ENCODE data around the gene RABGGTA. TPM values are rescaled to one million over a fixed set of nuclear protein-coding genes. Genes with fewer than 3 reads are reported as not detected.
"Not testable (repeated sequence)": the region's sequence is repeated elsewhere in the genome, so short reads cannot be mapped to it uniquely, and the experiment has no call there.

RABGGTA gene
- total RNA-seq, 1 donor from 2014 or later = 10.7 TPM

DNA sequence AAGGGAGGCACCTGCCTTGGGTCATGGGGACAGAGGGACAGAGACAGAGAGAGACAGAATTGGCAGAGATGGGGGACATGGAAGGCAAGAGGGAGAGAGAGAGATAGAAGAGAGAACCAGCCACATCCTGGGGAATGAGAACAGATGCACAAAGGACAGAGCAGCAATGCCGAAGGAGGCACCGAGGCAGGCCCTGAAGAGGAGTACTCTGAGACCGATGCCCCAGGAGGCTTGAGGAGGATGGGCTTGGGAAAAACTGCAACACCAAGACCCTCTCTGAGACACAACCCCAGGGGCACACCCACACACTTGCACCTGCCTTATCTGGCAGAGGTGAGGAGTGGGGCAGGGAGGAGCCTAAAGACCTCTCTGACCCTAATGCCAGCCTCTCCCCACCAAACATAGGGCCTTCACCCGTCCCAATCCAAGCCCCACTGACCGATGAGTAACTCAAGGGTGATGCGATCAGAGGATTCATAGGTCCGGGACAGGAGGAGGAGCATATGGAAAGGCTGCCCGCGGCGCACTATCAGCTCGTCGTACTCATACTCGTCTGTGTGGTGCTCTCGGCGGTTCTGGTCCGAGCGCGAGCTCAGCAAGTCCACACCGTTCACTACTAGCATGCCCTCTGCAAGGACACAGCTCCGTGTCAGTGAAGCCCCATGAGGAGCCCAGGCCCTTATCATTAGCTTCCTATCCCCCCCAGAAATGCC, 10.0 kb downstream of the RABGGTA start:
- no peak for DNase-seq (ENCODE audit: low read depth in 2 of 2)

DNA sequence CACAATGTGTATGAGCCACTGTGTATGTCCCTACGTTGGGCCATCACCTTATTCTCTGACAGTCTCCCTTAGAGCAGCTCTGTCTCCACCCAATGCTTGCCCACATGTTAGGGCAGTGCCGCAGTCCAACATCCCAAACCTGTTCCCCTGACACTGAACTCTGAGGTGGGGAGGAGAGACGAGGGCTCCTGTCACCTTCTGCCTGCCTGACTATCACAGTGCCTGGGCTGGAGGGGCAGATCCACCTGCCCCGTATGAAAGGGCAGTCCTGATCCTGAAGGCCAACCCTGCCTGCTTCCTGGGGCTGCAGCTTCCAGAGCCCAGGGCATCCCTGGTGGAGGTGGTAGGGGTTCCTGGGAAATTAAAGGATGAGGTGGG, 10.6 kb downstream of the RABGGTA start:
- DNase-seq (ENCODE audit: low read depth in 2 of 2) = no peak

DNA sequence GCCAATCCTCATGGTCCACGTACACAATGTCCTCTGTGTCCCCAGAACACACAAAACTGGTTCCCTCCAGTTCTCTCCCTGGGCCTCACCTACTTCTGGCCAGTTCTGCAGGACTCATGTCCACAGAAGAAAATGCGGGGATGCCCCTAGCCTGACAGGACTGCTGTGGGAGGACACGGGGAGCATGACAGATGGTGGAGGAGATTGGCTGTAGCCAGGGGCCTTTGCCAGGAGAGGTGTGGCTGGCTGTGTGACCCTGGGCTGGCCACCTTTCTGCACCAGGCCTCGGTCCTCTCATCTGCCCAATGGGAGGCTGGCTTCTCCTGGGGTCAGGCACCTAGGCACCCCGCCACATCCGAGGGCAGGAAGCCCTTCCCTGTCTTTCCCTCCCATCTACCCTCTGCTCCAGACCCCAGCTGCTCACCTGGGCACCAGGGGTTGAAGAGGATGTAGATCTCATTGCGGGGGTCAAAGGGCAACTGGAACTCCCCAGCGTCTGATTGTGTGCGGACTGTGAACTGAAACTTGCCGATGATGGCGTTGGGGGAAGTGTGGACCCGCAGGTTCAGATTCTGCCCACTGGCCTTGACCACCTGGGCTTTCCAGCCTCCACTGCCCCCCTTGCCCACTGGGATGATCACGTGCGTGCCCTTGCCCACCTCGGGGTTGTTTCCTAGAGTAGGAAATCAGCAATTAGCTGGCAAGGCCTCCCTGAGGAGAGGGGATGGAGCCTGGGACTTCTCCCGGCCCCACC, 11.2 kb downstream of the RABGGTA start:
- DNase-seq (ENCODE audit: low read depth in 2 of 2) = no peak

DNA sequence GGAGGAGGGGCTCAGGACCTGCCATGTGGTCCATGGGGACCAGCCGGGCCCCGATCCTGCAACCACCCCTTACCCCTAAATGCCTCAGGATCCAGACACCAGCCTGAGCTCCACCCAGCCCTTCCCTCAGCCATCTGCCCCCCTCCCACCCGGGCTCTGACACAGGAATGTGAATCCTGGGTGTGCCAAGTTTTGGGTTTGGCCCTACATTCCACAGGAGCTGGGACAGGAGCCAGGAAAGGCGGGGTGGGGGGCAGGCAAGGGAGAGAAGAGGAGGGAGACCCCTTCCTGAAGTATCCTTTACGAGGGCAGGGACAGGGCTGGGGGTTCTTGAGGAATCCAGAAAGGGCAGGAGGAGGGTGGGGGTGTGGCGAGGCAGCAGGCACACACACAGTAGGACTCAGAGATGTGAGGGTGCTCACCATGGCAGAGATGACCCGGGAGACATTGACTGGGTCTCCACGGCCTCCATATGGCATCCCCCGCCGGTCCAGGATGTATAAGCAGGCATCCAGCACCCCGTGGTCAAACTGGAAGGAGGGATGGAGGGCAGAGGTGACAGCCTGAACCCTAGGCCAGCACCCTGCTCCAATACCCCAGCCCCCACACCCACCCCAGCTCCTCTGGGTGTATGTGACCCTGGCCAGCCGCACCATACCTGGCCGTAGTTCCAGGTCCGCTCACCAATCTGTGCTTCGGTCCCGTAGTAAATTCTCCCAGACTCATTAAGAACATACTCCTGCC, 11.9 kb downstream of the RABGGTA start:
- DNase-seq (ENCODE audit: low read depth in 2 of 2) = no peak

DNA sequence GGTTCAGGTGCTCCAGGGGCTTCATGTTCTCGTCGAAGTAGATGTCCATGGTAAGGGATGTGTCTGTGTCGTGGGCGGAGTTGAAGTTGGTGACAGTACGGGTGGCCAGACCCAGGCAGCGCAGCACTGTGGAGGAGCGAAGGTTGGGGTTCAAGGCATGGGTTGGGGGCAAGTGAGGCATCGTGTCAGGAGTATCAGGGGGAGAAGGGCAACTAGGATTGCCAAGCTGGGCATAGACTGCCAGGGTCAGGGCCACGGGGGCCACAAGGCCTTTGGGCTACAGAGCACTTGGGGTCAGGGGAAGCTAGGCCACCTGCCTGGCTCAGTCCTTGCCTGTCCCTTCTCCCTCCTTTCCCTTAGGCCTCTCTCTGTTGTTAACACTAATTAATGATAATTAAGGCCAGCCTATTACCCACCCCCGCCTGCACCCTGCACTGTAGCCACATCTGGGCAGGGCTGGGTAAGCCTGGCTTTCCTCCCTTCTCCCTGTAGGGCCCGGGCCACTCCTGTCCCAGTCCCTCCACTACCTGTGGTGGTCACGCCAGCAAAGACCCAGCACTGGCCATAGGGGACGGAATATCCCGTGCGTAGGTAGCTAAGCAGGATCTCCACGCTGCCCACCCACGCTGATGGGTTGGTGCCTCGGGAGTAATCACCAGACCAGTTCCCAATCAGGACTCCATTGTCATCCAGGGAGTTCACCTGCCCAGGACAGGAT, 12.7 kb downstream of the RABGGTA start:
- DNase-seq (ENCODE audit: low read depth in 2 of 2) = no peak

DNA sequence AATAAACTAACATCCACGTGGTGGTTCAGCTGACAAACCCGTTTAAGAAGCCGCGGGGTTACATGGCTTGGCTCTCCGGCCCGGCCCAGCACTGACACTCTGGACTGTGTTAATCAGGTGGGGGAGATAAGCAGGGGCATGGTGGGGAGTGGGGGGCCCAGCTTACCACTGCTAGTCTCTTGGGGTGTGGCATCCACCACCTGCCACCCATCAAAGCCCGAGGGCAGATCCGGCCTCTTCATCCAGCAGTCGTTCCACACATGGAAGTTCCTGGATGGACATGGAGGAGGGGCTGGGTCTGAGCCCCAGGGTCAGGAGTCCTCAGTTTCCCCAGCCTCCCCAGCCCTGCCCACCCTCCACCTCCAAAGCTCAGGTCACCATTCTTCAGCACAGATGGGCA, 13.3 kb downstream of the RABGGTA start:
- no peak for DNase-seq (ENCODE audit: low read depth in 2 of 2)

DNA sequence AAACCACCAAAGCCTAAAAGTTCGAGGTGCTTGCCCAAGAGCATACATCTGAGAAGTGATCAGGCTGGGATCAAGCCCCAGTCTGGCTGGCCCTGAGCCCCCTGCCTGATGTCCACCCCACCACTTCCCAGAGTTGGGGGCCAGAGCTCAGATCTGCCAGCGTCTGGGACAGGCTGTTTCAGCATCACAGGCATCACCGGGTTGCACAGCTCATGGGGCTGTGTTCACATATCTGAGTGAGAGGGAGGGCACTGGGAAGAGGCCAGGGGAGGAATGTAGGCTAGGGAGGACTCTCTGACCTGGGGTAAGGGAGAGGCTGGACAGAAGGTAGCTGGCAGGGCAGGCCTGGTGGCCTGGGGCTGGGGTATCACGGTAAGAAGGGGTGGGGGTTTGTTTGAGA, 14.4 kb downstream of the RABGGTA start:
- no peak for DNase-seq (ENCODE audit: low read depth in 2 of 2)

DNA sequence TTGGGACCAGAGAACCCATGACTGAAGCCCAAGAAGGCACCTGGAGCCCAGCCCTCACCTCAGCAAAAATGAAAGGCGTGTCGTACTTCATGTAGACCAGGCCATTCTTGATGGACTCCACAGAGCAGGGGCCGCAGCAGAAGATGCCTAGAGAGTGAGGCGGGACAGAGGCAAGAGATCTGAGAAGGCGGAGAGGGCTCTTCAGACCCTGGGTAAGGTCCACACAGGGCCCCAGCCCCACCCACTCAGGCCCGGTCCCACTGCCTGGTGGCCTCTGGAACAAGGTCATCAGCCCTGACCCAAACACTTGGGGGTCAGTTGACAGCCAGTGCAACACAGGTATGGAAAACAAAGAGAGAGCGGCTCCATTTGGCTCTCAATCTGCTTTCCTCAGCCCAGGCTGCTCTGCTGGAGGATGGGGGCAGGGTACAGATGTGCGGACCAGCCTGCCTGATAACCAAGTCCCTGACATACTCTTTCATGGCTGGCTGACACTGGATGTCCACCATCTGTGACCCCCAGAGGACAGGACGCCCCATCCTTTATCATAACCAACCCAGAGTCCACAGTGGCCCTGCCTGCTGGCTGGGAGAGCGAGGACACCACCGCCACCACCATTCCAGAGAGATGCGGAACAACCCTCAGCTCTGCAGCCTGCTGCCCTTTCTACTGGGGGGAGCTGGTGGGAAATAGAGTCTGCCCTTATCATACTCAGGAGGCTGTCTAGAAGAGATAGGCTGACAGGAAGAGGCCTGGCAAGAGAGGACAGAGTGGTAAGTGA, 15.3 kb downstream of the RABGGTA start:
- no peak for DNase-seq (ENCODE audit: low read depth in 2 of 2)

DNA sequence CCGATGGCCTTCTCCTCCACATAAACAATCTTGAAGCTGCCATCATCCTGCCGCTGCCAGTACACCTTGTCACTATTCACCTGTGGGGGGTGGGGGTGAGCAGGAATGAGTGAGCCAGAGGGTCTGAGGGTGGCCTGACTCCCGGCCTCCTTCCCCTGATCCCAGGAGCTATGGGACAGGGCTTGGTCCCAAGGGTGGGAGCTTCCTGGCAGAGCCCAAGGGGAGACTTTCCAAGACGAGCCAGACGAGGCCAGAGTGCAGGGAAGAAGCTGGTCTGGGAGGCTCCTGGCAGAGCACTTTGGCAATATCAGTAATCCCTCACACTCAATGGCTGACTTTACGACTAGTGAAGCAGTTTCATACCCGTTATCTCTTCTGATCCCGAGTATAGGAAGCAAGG, 16.0 kb downstream of the RABGGTA start:
- no peak for DNase-seq (ENCODE audit: low read depth in 2 of 2)

DNA sequence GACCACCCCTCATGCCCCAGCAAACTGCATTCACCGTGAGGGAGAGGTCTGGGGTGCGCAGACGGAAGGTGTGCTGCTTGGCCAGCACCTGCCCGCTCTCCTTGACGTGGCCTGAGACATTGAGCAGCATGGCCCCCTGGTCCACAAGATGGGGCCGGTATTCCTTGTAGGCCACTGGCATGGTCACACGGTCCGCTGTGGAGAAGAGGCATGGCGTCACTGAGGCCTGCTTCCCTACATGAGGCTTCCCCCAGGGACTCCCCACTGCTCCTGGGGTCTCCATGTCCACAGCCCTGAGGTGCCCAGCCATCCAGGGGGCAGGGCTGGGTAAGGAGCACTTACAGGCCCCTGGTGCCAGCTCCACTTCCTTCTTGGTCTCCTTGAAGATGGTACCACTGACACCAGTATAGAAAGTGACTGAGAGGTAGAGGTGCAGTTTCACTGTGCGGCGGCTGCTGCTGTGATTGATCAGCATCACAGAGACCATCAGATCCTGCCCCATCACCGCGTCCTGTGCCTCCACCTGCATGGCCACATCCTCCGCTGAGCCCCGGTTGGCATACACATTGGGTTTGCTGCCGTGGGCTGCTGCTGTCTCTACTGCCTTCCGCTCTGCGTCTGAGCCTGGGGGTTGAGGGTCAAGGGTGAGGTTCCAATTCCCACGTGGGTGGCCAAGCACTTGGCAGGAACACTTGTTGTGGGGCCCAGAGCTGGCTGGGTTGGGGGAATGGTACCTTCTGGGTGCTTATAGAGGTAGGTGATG, 16.6 kb downstream of the RABGGTA start:
- no peak for DNase-seq (ENCODE audit: low read depth in 2 of 2)

DNA sequence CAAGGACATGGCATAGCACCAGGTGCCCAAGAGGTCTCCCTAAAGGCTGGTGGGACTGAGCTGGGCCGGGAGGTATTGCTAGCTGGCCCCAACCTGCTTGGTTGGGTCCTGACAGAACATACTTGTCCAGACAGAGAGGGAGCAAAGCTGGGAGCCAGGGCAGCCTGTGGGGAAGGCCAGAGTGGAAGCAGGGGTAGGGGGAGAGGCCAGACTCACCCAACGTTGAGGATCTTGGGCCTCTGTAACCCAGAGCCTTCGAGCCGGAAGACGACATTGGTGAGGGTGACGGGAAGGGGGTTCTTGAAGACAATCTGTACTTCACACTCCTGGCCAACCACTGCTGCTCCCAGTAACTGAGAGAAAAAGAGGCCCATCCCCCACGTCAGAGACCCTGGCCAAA, 17.5 kb downstream of the RABGGTA start:
- DNase-seq (ENCODE audit: low read depth in 2 of 2) = no peak

DNA sequence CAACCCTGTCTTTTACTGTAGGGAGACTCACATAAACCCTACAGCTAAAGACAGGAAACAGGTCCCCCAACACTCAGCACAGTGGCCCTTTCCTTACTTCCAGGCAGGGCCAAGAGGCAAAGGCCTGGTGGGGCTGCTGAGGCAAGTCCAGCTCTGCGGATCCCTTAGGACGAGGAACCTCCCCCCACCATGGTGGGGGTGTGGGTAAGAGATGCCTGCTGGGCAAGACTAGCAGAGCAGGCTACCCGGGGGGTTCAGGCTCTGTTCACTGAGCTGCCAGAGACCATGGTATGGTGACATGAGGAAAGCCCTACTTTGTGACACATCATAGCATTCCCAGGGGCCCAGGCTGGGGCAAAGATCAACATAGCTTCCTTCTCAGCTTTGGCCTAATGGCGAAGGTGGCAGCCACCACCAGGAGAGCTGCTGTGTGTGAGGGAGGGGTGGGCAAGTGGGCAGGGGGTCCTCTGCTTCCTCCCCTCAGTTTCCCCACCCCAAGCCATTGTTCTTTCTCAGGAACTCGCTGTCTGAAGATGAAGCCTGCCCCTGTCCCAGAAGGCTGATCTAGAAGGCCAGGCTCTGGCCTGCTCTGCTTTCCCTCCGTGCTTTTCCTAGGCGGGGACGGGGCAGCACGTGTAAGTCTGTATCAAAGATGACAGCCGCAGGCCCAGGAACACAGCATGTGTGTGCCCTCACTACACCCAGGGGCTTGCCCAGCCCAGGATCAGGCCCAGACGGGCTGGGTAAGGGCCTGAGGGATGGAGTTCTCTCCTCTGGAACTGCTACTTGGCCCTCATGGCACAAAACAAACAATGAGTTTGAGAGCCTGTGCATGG, 18.9 kb downstream of the RABGGTA start:
- DNase-seq (ENCODE audit: low read depth in 2 of 2) = no peak

DNA sequence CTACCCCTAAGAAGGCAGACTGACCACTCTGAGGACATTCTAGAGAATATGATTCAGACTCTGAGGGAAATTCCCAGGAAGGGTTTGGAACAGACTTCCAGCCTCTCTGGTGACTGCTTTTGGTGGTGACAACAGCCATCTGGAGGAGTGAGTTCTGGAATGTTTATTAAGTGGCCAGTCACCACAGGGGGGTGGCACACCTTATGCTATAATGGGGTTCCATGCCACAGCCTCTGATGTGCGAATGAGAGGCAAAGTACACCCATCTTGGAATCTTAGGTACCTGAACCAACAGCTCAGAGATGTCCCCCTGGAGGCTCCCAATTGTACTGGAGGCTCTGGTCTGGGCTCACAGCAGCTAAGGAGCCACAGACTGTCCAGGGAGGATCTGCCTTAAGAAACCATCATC, 19.5 kb downstream of the RABGGTA start:
- peak in 1 of 2 donors; percentile 14 for DNase-seq (ENCODE audit: low read depth in 2 of 2)

DNA sequence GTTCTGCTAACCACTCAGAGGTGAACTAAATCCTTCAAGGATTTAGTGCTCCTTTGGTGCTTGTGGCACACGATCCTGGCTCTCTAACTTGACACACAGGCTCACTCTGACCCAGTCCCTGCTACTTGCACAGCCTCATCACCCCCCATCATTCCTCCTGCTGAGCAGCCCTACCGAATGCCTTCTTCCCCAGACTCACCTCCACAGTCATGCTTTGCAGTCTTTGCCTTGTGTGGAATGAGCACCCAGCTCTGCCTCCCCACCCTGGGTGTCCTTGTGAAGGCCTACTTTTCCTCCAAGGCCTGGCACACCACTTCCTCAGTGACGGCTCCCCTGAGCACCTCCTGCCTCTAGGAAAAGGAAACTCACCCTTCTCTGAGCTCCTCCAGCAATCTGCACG, 21.0 kb downstream of the RABGGTA start:
- no peak for DNase-seq (ENCODE audit: low read depth in 2 of 2)

DNA sequence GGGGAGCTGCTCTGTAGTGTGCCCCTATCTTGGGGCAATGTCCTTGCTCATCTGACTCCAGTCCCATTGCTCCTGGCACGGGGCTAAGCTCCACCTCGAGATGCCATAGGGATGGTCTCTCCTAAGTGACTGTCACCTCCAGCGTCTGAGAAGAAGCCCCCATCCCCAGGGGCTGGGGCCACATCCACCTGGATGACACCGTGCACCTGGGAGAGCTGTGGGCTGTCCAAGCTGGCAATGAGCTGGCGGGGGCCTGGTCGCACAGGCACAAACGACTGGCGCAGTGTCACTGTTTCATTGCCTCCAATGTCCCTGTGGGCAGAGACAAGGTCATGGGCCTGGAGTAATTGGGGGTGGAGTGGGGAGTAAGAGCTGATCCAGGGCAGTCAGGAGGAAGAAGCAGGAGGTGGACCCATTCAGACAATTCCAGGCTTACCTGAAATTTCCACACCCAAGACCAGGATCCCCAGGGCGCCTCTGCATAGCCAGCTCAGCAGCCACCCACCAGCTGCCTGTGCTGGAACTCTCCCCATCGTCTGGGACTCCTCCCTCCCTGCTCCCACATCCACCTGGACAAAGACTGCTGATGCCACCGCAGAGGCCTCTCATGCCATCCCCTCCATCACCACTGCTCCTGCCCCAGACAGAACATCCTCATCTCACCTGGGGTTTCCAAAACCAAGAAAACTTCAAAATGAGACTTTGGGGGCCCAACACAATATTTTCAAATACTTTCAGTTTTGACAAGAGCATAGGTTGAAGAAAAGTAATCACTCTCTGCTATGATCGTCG, 22.0 kb downstream of the RABGGTA start:
- DNase-seq (ENCODE audit: low read depth in 2 of 2) = no peak

DNA sequence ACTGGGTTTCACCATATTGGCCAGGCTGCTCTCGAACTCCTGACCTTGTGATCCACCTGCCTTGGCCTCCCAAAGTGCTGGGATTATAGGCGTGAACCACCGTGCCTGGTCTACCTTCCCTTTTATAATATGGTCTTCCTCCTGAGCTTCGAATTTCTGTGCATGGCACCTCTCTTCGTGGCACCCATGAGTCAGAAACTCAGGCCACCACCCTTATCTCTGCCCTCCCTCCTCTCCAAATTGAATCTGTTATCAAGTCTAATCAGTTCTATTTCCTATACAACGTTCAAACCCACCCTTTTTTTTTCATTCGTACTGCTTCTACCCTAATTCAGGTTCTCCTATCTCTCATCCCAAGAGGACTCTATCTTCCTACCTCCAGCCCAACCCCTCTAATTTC, 24.0 kb downstream of the RABGGTA start:
- no peak for DNase-seq (ENCODE audit: low read depth in 2 of 2)

DNA sequence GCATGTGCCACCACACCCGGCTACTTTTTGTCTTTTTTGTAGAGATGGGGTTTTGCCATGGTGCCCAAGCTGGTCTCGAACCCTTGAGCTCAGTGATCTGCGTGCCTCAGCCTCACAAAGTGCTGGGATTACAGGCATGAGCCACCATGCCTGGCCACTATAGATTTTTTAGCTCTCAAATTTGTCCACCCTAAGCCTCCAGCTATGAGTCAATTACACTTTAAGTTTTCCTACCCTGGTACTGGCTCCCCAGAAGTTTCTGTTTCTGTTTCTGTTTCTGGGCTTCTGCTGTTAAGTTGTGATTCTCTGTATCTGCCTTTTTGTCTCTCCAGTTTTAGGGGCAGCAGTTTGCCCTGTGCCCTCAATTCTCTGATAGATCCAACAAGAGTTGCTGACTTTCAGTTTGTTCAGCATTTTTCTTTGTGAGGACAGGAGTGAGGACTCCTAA, 24.6 kb downstream of the RABGGTA start:
- DNase-seq (ENCODE audit: low read depth in 2 of 2) = no peak

DNA sequence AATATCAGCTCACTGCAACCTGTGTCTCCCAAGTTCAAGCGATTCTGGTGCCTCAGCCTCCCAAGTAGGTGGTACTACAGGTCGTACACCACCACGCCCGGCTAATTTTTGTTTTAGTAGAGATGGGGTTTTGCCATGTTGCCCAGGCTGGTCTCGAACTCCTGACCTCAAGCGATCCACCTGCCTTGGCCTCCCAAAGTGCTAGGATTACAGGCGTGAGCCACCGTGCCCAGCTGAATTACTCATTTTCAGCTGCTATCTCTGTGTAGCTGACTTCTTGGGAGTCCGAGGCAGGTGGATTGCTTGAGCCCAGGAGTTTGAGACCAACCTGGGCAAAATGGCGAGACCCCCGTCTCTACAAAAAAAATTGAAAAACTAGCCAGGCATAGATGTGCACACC, 26.0 kb downstream of the RABGGTA start:
- not testable (repeated sequence) for DNase-seq (ENCODE audit: low read depth in 2 of 2)

Measured in dermis microvascular lymphatic vessel endothelial cell (primary cell).